ENCODE results near the gene SLC6A12.

DNA sequence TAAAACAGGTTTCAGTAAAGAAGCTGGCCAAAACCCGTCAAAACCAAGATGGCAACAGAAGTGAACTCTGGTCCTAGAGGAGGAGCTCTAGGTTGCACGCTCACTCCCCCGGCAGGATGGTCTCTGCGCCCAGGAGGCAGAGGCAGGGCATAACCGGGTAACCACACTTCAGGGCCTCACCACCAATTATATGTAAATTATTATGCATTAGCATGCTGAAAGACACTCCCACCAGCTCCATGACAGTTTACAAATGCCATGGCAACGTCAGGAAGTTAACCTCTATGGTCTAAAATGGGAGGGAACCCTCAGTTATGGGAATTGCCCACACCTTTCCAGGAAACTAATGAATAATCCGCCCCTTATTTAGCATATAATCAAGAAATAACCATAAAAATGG, 20.1 kb upstream of the SLC6A12 start:
- no peak for TF ChIP-seq POLR2A (IDR thresholded peaks at IDR 0.05)
- no peak for TF ChIP-seq CTCF (IDR thresholded peaks at IDR 0.05)
